ENCODE results near the gene JUNB. TPM values are rescaled to one million over a fixed set of nuclear protein-coding genes. Genes with fewer than 3 reads are reported as not detected.
"Not testable (repeated sequence)": the region's sequence is repeated elsewhere in the genome, so short reads cannot be mapped to it uniquely, and the experiment has no call there.

Gene JUNB
- total RNA-seq, 1 experiment from 2014 or later: 125 TPM

GRCh38 chr19:12794196-12794941, 3.1 kb downstream of the JUNB start:
- H3K36me3 ChIP-seq: peaks cover 16% of the 10 kb centered on the region
- DNase-seq: no peak
- peak overlapping the region; percentile 89 for H3K4me3 ChIP-seq
- H3K9me3 ChIP-seq: no peaks in the 10 kb centered on the region
- H3K27me3 ChIP-seq: no peaks in the 10 kb centered on the region

- no peak overlapping the region for H3K4me3 ChIP-seq
- no peak for DNase-seq
- H3K27me3 ChIP-seq: no peaks in the 10 kb centered on the region
- peaks cover 22% of the 10 kb centered on the region for H3K36me3 ChIP-seq
- H3K9me3 ChIP-seq: no peaks in the 10 kb centered on the region
Observed at GRCh38 chr19:12794971-12795381, 3.7 kb downstream of the JUNB start.

- Histone ChIP-seq H3K27me3 (no peaks in the 10 kb centered on the region), H3K36me3 (peaks cover 33% of the 10 kb centered on the region), H3K4me3 (no peak overlapping the region), H3K9me3 (no peaks in the 10 kb centered on the region)
- peak; percentile 81 for DNase-seq
Observed at GRCh38 chr19:12796146-12797071, 5.1 kb downstream of the JUNB start.

- no peak for DNase-seq
- Histone ChIP-seq H3K9me3 (no peaks in the 10 kb centered on the region), H3K36me3 (peaks cover 29% of the 10 kb centered on the region), H3K4me3 (no peak overlapping the region), H3K27me3 (no peaks in the 10 kb centered on the region)
Observed at GRCh38 chr19:12797141-12797587, 5.9 kb downstream of the JUNB start.

- H3K9me3 ChIP-seq, H3K27me3 ChIP-seq, H3K4me3 ChIP-seq, DNase-seq: not testable (repeated sequence)
- H3K36me3 ChIP-seq: peaks cover 25% of the 10 kb centered on the region
Observed at GRCh38 chr19:12797607-12798006, 6.3 kb downstream of the JUNB start.

GRCh38 chr19:12799742-12800465, 8.6 kb downstream of the JUNB start:
- Histone ChIP-seq H3K36me3 (peaks cover 18% of the 10 kb centered on the region), H3K4me3 (no peak overlapping the region), H3K9me3 (no peaks in the 10 kb centered on the region), H3K27me3 (no peaks in the 10 kb centered on the region)
- no peak for DNase-seq

GRCh38 chr19:12800466-12800770, 9.1 kb downstream of the JUNB start:
- Histone ChIP-seq H3K27me3 (no peaks in the 10 kb centered on the region), H3K36me3 (peaks cover 18% of the 10 kb centered on the region), H3K4me3 (peak overlapping the region; percentile 68; the same call in 1 of the 2 replicates), H3K9me3 (no peaks in the 10 kb centered on the region)
- no peak for DNase-seq

GRCh38 chr19:12800923-12801465, 9.7 kb downstream of the JUNB start:
- H3K36me3 ChIP-seq: peaks cover 18% of the 10 kb centered on the region
- no peaks in the 10 kb centered on the region for H3K27me3 ChIP-seq
- H3K9me3 ChIP-seq: no peaks in the 10 kb centered on the region
- H3K4me3 ChIP-seq: peak overlapping the region; percentile 68
- peak; percentile 25 for DNase-seq

- Histone ChIP-seq H3K4me3 (peak within 1 kb of the TSS; percentile 68), H3K9me3 (no peaks in the 10 kb centered on the region), H3K36me3 (peaks cover 18% of the 10 kb centered on the region), H3K27me3 (no peaks in the 10 kb centered on the region)
- peak; percentile 84 for DNase-seq
Observed at GRCh38 chr19:12801466-12802266, 10.4 kb downstream of the JUNB start, which contains the start of the genes PRDX2 and THSD8. Gene PRDX2 (minus strand): TSS chr19:12801800. CDS start chr19:12801261, 539 bp downstream. Gene THSD8 (plus strand): TSS chr19:12802069. CDS start chr19:12802072, 3 bp downstream.

- no peak for DNase-seq
- Histone ChIP-seq H3K27me3 (no peaks in the 10 kb centered on the region), H3K36me3 (peaks cover 21% of the 10 kb centered on the region), H3K9me3 (no peaks in the 10 kb centered on the region), H3K4me3 (peak overlapping the region; percentile 68)
Observed at GRCh38 chr19:12802267-12803106, 11.2 kb downstream of the JUNB start.

- H3K27me3 ChIP-seq: no peaks in the 10 kb centered on the region
- H3K9me3 ChIP-seq: no peaks in the 10 kb centered on the region
- H3K36me3 ChIP-seq: peaks cover 37% of the 10 kb centered on the region
Observed at GRCh38 chr19:12804051-12804450, 12.8 kb downstream of the JUNB start.

GRCh38 chr19:12806242-12807081, 15.2 kb downstream of the JUNB start, which contains the start of gene RNASEH2A:
Gene RNASEH2A (plus strand): TSS chr19:12806584. CDS start chr19:12806674, 90 bp downstream.
- DNase-seq: peak; percentile 98
- H3K4me3 ChIP-seq: peak within 1 kb of the TSS; percentile 82
- H3K27me3 ChIP-seq: no peaks in the 10 kb centered on the region
- peaks cover 43% of the 10 kb centered on the region for H3K36me3 ChIP-seq
- no peaks in the 10 kb centered on the region for H3K9me3 ChIP-seq

More at GRCh38 chr19:12804051-12804450, 12.8 kb downstream of the JUNB start:
- no peak overlapping the region for H3K4me3 ChIP-seq
- no peak for DNase-seq

- Histone ChIP-seq H3K4me3 (no peak overlapping the region), H3K36me3 (peaks cover 57% of the 10 kb centered on the region)
- DNase-seq: no peak
Observed at GRCh38 chr19:12815088-12815487, 23.8 kb downstream of the JUNB start.

GRCh38 chr19:12817188-12817587, 25.9 kb downstream of the JUNB start:
- not testable (repeated sequence) for H3K9me3 ChIP-seq, DNase-seq, H3K4me3 ChIP-seq, H3K27me3 ChIP-seq
- H3K36me3 ChIP-seq: peaks cover 36% of the 10 kb centered on the region

More at GRCh38 chr19:12815088-12815487, 23.8 kb downstream of the JUNB start:
- H3K9me3 ChIP-seq: no peaks in the 10 kb centered on the region
- H3K27me3 ChIP-seq: no peaks in the 10 kb centered on the region

Measured in MG63 (cell line).